ENCODE measurements around the gene KIAA1755.
A peak's percentile ranks its signal among the peaks of the same experiment; 100 is the strongest.

The KIAA1755 gene

DNA sequence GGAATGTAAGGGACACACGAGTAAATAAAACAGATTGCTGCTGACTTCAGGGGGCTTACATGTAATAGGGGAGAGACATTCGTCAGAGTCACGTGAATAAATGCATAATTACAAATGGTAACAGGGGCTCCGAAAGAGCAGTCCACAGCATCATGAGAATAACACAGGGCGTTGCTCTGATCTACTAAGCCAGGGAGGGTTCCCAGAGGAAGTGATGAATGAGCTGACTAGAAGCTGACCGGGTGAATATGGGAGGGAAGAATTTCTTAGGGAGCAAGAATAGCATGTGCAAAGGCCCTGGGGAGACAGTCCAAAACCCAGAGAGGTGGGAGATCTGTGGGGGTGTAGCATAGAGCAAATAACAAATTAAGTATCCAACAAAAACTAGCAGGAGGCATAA, 45.8 kb upstream of the KIAA1755 start:
- H4K8ac ChIP-seq (ENCODE audit: low read length), result no peak overlapping the region
- no peak overlapping the region for H2BK5ac ChIP-seq (ENCODE audit: low read depth, low read length, poor library complexity, severe bottlenecking)
- peaks cover 18 to 68% of the 10 kb centered on the region in 2 experiments for H3K27me3 ChIP-seq (ENCODE audit: control insufficient read depth in 1 of 2, insufficient read depth in 1 of 2, low read length in 2 of 2)
- H3K9ac ChIP-seq (ENCODE audit: low read length), result no peak overlapping the region
- no peak overlapping the region for H2AFZ ChIP-seq (ENCODE audit: low read depth, low read length)
- 86% methylated on average over 6 of the region's 6 CpGs for WGBS
- H2BK120ac ChIP-seq (ENCODE audit: low read depth, low read length), result no peak overlapping the region
- no peak overlapping the region for H4K91ac ChIP-seq (ENCODE audit: low read length)
- no peak overlapping the region for H2BK12ac ChIP-seq (ENCODE audit: low read length in 2 of 2)
- no peak overlapping the region for H3K4me2 ChIP-seq (ENCODE audit: low read length, poor library complexity, severe bottlenecking)
- no peaks in the 10 kb centered on the region for H3K36me3 ChIP-seq (ENCODE audit: control insufficient read depth in 1 of 2, insufficient read depth in 2 of 2, low read depth in 1 of 2, low read length in 2 of 2)
- H2AK5ac ChIP-seq (ENCODE audit: low read length, severe bottlenecking), result no peak overlapping the region
- H3K4me3 ChIP-seq (ENCODE audit: insufficient read depth in 1 of 2, low read depth in 1 of 2, low read length in 2 of 2), result no peak overlapping the region
- H3K18ac ChIP-seq (ENCODE audit: low read depth in 1 of 2, low read length in 2 of 2), result no peak overlapping the region
- H3K4ac ChIP-seq (ENCODE audit: low read depth in 1 of 2, low read length in 2 of 2), result no peak overlapping the region
- H3K14ac ChIP-seq (ENCODE audit: low read length in 2 of 2), result no peak overlapping the region
- H3K27ac ChIP-seq (ENCODE audit: low read length, poor library complexity, severe bottlenecking), result no peak overlapping the region
- no peaks in the 10 kb centered on the region for H3K9me3 ChIP-seq (ENCODE audit: control insufficient read depth, low read length)
- H3K23ac ChIP-seq (ENCODE audit: low read length in 2 of 2), result no peak overlapping the region
- no peaks in the 10 kb centered on the region for H3K79me1 ChIP-seq (replicated peaks; ENCODE audit: low read length, poor library complexity, severe bottlenecking)
- no peak overlapping the region for H2BK15ac ChIP-seq (ENCODE audit: low read depth, poor library complexity, severe bottlenecking)
- no peak for DNase-seq
- H3K4me1 ChIP-seq (ENCODE audit: control insufficient read depth, insufficient read depth, low read depth, low read length), result peaks cover 8% of the 10 kb centered on the region

GRCh38 chr20:38305541-38305940, 45.0 kb upstream of the KIAA1755 start:
- Histone ChIP-seq H2AK5ac (ENCODE audit: low read length, severe bottlenecking) (no peak overlapping the region), H2BK5ac (ENCODE audit: low read depth, low read length, poor library complexity, severe bottlenecking) (no peak overlapping the region), H2AFZ (ENCODE audit: low read depth, low read length) (no peak overlapping the region), H4K8ac (ENCODE audit: low read length) (no peak overlapping the region), H3K79me1 (replicated peaks; ENCODE audit: low read length, poor library complexity, severe bottlenecking) (no peaks in the 10 kb centered on the region), H3K27me3 (ENCODE audit: control insufficient read depth in 1 of 2, insufficient read depth in 1 of 2, low read length in 2 of 2) (peaks cover 13 to 72% of the 10 kb centered on the region in 2 experiments), H3K4ac (ENCODE audit: low read depth in 1 of 2, low read length in 2 of 2) (no peak overlapping the region), H3K18ac (ENCODE audit: low read depth in 1 of 2, low read length in 2 of 2) (no peak overlapping the region), H3K27ac (ENCODE audit: low read length, poor library complexity, severe bottlenecking) (no peak overlapping the region), H3K36me3 (ENCODE audit: control insufficient read depth in 1 of 2, insufficient read depth in 2 of 2, low read depth in 1 of 2, low read length in 2 of 2) (no peaks in the 10 kb centered on the region), H4K91ac (ENCODE audit: low read length) (no peak overlapping the region), H3K4me2 (ENCODE audit: low read length, poor library complexity, severe bottlenecking) (no peak overlapping the region), H3K4me3 (ENCODE audit: insufficient read depth in 1 of 2, low read depth in 1 of 2, low read length in 2 of 2) (no peak overlapping the region), H2BK120ac (ENCODE audit: low read depth, low read length) (no peak overlapping the region), H3K23ac (ENCODE audit: low read length in 2 of 2) (no peak overlapping the region), H3K9me3 (ENCODE audit: control insufficient read depth, low read length) (no peaks in the 10 kb centered on the region), H3K14ac (ENCODE audit: low read length in 2 of 2) (no peak overlapping the region), H2BK15ac (ENCODE audit: low read depth, poor library complexity, severe bottlenecking) (no peak overlapping the region), H3K9ac (ENCODE audit: low read length) (no peak overlapping the region), H3K4me1 (ENCODE audit: control insufficient read depth, insufficient read depth, low read depth, low read length) (peaks cover 7% of the 10 kb centered on the region), H2BK12ac (ENCODE audit: low read length in 2 of 2) (no peak overlapping the region)
- no peak for DNase-seq
- 73% methylated on average over 1 of the region's 4 CpGs for WGBS

- Histone ChIP-seq H4K91ac (ENCODE audit: low read length) (no peak overlapping the region), H2BK12ac (ENCODE audit: low read length in 2 of 2) (no peak overlapping the region), H3K9me3 (ENCODE audit: control insufficient read depth, low read length) (no peaks in the 10 kb centered on the region), H3K4me2 (ENCODE audit: low read length, poor library complexity, severe bottlenecking) (no peak overlapping the region), H3K18ac (ENCODE audit: low read depth in 1 of 2, low read length in 2 of 2) (no peak overlapping the region), H2BK15ac (ENCODE audit: low read depth, poor library complexity, severe bottlenecking) (no peak overlapping the region), H2BK120ac (ENCODE audit: low read depth, low read length) (no peak overlapping the region), H3K4ac (ENCODE audit: low read depth in 1 of 2, low read length in 2 of 2) (no peak overlapping the region), H2BK5ac (ENCODE audit: low read depth, low read length, poor library complexity, severe bottlenecking) (no peak overlapping the region), H4K8ac (ENCODE audit: low read length) (no peak overlapping the region), H3K14ac (ENCODE audit: low read length in 2 of 2) (peak overlapping the region in 1 of 2 experiments; percentile 10), H3K4me1 (ENCODE audit: control insufficient read depth, insufficient read depth, low read depth, low read length) (peaks cover 7% of the 10 kb centered on the region), H2AFZ (ENCODE audit: low read depth, low read length) (no peak overlapping the region), H3K23ac (ENCODE audit: low read length in 2 of 2) (no peak overlapping the region), H3K79me1 (replicated peaks; ENCODE audit: low read length, poor library complexity, severe bottlenecking) (no peaks in the 10 kb centered on the region), H3K27ac (ENCODE audit: low read length, poor library complexity, severe bottlenecking) (no peak overlapping the region), H3K36me3 (ENCODE audit: control insufficient read depth in 1 of 2, insufficient read depth in 2 of 2, low read depth in 1 of 2, low read length in 2 of 2) (no peaks in the 10 kb centered on the region), H3K4me3 (ENCODE audit: insufficient read depth in 1 of 2, low read depth in 1 of 2, low read length in 2 of 2) (no peak overlapping the region), H3K27me3 (ENCODE audit: control insufficient read depth in 1 of 2, insufficient read depth in 1 of 2, low read length in 2 of 2) (peaks cover 7 to 72% of the 10 kb centered on the region in 2 experiments), H2AK5ac (ENCODE audit: low read length, severe bottlenecking) (no peak overlapping the region), H3K9ac (ENCODE audit: low read length) (no peak overlapping the region)
- DNase-seq, result peak; percentile 39
- 64% methylated on average over 8 of the region's 8 CpGs for WGBS
Observed at GRCh38 chr20:38304845-38305447, 44.4 kb upstream of the KIAA1755 start.

GRCh38 chr20:38303908-38304379, 43.4 kb upstream of the KIAA1755 start, which contains the start of gene BPI:
Gene BPI (plus strand): TSS chr20:38304156. CDS start chr20:38304224, 68 bp downstream.
- no peak within 1 kb of the TSS for H3K23ac ChIP-seq (ENCODE audit: low read length in 2 of 2)
- H2BK15ac ChIP-seq (ENCODE audit: low read depth, poor library complexity, severe bottlenecking), result peak within 1 kb of the TSS; percentile 75
- H3K27ac ChIP-seq (ENCODE audit: low read length, poor library complexity, severe bottlenecking), result no peak within 1 kb of the TSS
- no peaks in the 10 kb centered on the region for H3K9me3 ChIP-seq (ENCODE audit: control insufficient read depth, low read length)
- H3K4me2 ChIP-seq (ENCODE audit: low read length, poor library complexity, severe bottlenecking), result no peak within 1 kb of the TSS
- no peak within 1 kb of the TSS for H2BK5ac ChIP-seq (ENCODE audit: low read depth, low read length, poor library complexity, severe bottlenecking)
- H2AFZ ChIP-seq (ENCODE audit: low read depth, low read length), result no peak within 1 kb of the TSS
- H2AK5ac ChIP-seq (ENCODE audit: low read length, severe bottlenecking), result no peak within 1 kb of the TSS
- H3K18ac ChIP-seq (ENCODE audit: low read depth in 1 of 2, low read length in 2 of 2), result no peak within 1 kb of the TSS
- no peak within 1 kb of the TSS for H3K9ac ChIP-seq (ENCODE audit: low read length)
- H3K4me3 ChIP-seq (ENCODE audit: insufficient read depth in 1 of 2, low read depth in 1 of 2, low read length in 2 of 2), result no peak within 1 kb of the TSS
- H2BK120ac ChIP-seq (ENCODE audit: low read depth, low read length), result no peak within 1 kb of the TSS
- DNase-seq, result no peak
- H3K4me1 ChIP-seq (ENCODE audit: control insufficient read depth, insufficient read depth, low read depth, low read length), result peaks cover 7% of the 10 kb centered on the region
- peaks cover 0 to 68% of the 10 kb centered on the region in 2 experiments for H3K27me3 ChIP-seq (ENCODE audit: control insufficient read depth in 1 of 2, insufficient read depth in 1 of 2, low read length in 2 of 2)
- H3K36me3 ChIP-seq (ENCODE audit: control insufficient read depth in 1 of 2, insufficient read depth in 2 of 2, low read depth in 1 of 2, low read length in 2 of 2), result no peaks in the 10 kb centered on the region
- WGBS, result 82% methylated on average over 21 of the region's 21 CpGs
- no peaks in the 10 kb centered on the region for H3K79me1 ChIP-seq (replicated peaks; ENCODE audit: low read length, poor library complexity, severe bottlenecking)
- no peak within 1 kb of the TSS for H3K4ac ChIP-seq (ENCODE audit: low read depth in 1 of 2, low read length in 2 of 2)
- peak within 1 kb of the TSS; percentile 64 for H4K91ac ChIP-seq (ENCODE audit: low read length)
- H4K8ac ChIP-seq (ENCODE audit: low read length), result no peak within 1 kb of the TSS
- no peak within 1 kb of the TSS for H3K14ac ChIP-seq (ENCODE audit: low read length in 2 of 2)
- H2BK12ac ChIP-seq (ENCODE audit: low read length in 2 of 2), result no peak within 1 kb of the TSS
